NCI-H2196 treated with DMSO at 0.1 percent for 48 hours (cell line): ENCODE data around the gene SHD.
"Not testable (repeated sequence)": the region's sequence is repeated elsewhere in the genome, so short reads cannot be mapped to it uniquely, and the experiment has no call there.

Experiments used
- DNase-seq: peaks from one replicate; lab custom pipeline; 2025; ENCODE audit not compliant: unreplicated experiment; lab: John Stamatoyannopoulos, UW

Gene SHD

DNA sequence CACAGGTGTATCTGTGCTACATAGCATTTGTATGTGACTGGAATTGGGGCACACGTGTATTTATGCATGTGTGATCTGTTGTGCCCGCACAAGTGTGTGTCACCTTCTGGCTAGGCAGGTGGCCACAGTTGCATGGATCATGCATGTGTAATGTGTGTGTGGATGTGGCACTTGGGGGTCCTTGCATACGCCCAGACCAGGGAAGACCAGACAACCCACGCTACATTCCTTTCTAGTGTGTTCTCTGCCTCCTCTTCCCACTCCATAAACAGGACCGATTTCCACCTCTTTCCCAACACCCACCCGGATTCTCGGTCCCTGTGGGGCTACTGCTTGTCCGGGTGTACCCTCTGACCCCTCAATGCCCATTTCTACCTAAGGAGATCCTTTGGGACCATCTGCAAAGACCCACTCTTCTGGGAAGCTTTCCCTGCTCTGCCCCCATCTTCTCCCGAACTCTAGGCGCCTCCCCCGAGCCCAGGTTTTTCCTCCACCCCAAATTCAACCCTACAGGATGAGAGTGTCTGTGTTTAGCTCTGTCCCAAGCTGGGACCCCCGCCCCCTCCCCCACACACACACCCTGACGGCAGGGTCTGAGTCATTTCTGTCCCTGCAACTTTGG is 47.3 kb downstream of the SHD start:
- no peak for DNase-seq

GRCh38 chr19:4326837-4327251 is 47.8 kb downstream of the SHD start:
- DNase-seq: no peak

- DNase-seq: no peak
Measured at GRCh38 chr19:4327252-4327876, 48.3 kb downstream of the SHD start.

- no peak for DNase-seq
Measured at GRCh38 chr19:4327877-4328242, 48.8 kb downstream of the SHD start.

DNA sequence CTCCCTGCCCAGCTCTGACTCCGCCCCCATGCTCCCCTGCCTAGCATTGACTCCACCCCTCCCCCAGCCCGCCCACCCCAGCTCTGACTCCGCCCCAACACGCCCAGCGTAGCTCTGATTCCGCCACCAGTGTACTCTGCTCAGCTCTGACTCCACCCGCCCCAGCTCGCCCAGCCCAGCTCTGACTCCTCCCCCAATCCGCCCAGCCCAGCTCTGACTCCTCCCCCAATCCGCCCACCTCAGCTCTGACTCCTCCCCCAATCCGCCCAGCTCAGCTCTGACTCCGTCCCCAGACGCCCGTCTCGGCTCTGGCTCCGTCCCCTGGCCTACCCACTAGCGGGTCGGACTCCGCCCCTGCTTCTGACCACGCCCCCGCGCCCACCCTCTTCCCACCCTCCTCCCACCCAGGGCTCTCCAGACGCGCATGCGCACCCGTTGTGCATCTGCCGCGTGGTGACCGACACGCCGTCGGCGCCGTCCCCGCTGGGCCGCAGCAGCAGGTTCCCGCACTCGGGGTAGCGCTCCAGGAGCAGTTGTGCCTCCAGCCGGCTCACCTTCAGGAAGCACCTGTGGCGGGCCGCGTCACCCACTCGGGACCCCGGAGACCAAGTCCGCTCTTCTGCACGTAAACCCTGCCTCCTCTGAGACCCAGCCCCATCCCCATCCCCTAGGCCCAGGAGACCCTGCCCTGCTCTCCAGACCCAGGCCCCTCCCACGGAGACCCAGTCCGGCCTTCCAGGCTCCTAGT is 49.4 kb downstream of the SHD start:
- DNase-seq: no peak

- DNase-seq: not testable (repeated sequence)
Measured at GRCh38 chr19:4328991-4329681, 50.1 kb downstream of the SHD start.

- no peak for DNase-seq
Measured at GRCh38 chr19:4329858-4330257, 50.8 kb downstream of the SHD start.

- no peak for DNase-seq
Measured at GRCh38 chr19:4334929-4335570, 56.0 kb downstream of the SHD start.

- no peak for DNase-seq
Measured at GRCh38 chr19:4337906-4338440, 58.9 kb downstream of the SHD start.

GRCh38 chr19:4338441-4339355 is 59.6 kb downstream of the SHD start, which contains the start of gene STAP2:
STAP2 (minus strand) TSS chr19:4338827; CDS start chr19:4338753, 74 bp downstream.
- DNase-seq: peak; percentile 12
